Common myeloid progenitor, CD34-positive (primary cell): ENCODE data around the gene PER3.
A peak's percentile ranks its signal among the peaks of the same experiment; 100 is the strongest.

Experiments used
- CTCF ChIA-PET: fragments of 350-600 bp; sonication (Branson Sonifier 250); formaldehyde crosslinking; loops from one replicate; lab custom pipeline; 2021; ENCODE audit warnings: antibody characterized with exemption; lab: Charles Lee
- POLR2A ChIA-PET: fragments of 350-600 bp; sonication (Branson Sonifier 250); formaldehyde crosslinking; loops from one replicate; lab custom pipeline; 2021; ENCODE audit warnings: antibody characterized with exemption; lab: Charles Lee
- DNase-seq, 3 donors: peaks; one replicate each; pipeline versions ENCODE4 v3.0.0 to v3.0.0-alpha.2; 2013
- H3K27ac ChIP-seq, 2 experiments: 1 replicate in 1 of 2; 2 replicates in 1 of 2; pipeline ENCODE4 v1.7.0; 2013; ENCODE audit warnings: inconsistent platforms in 2 of 2, low read length in 2 of 2, mild to moderate bottlenecking in 2 of 2, low read depth in 1 of 2, moderate library complexity in 1 of 2; ENCODE audit not compliant: severe bottlenecking in 2 of 2, insufficient read depth in 1 of 2, poor library complexity in 1 of 2
- H3K27me3 ChIP-seq, 5 experiments: replicated peaks in 2 of 5; 1 replicate in 3 of 5; 2 replicates in 2 of 5; pipeline versions ENCODE4 v1.6.1 to v1.7.0; 2013; ENCODE audit warnings: low read length in 4 of 5, mild to moderate bottlenecking in 2 of 5, moderate library complexity in 2 of 5, inconsistent platforms in 1 of 5; ENCODE audit not compliant: insufficient read depth in 5 of 5, control insufficient read depth in 4 of 5
- H3K36me3 ChIP-seq, 4 experiments: 1 replicate in 2 of 4; 2 replicates in 2 of 4; pipeline versions ENCODE4 v1.6.1 to v1.7.0; 2013; ENCODE audit warnings: low read length in 3 of 4, control low read depth in 1 of 4, mild to moderate bottlenecking in 1 of 4; ENCODE audit not compliant: control insufficient read depth in 4 of 4, insufficient read depth in 4 of 4
- H3K4me1 ChIP-seq, 4 experiments: 1 replicate in 3 of 4; 2 replicates in 1 of 4; pipeline versions ENCODE4 v1.6.1 to v1.7.1; 2013; ENCODE audit warnings: low read length in 3 of 4, mild to moderate bottlenecking in 3 of 4, control low read depth in 1 of 4, inconsistent platforms in 1 of 4, moderate library complexity in 1 of 4; ENCODE audit not compliant: control insufficient read depth in 4 of 4, insufficient read depth in 4 of 4; ENCODE audit errors: control extremely low read depth in 1 of 4
- H3K4me3 ChIP-seq, 7 experiments: 1 replicate in 4 of 7; 2 replicates in 3 of 7; pipeline versions ENCODE4 v1.5.1 to v1.7.0; 2013; ENCODE audit warnings: mild to moderate bottlenecking in 7 of 7, low read length in 6 of 7, moderate library complexity in 6 of 7, inconsistent platforms in 2 of 7, low read depth in 2 of 7, control low read depth in 1 of 7; ENCODE audit not compliant: insufficient read depth in 4 of 7, control insufficient read depth in 1 of 7; ENCODE audit errors: extremely low read depth in 1 of 7
- H3K9me3 ChIP-seq, 5 experiments: 1 replicate in 4 of 5; 2 replicates in 1 of 5; pipeline versions ENCODE4 v1.6.1 to v1.7.1; 2013; ENCODE audit warnings: low read length in 4 of 5, mild to moderate bottlenecking in 2 of 5, inconsistent platforms in 1 of 5, low read depth in 1 of 5, moderate library complexity in 1 of 5; ENCODE audit not compliant: control insufficient read depth in 4 of 5, insufficient read depth in 2 of 5; ENCODE audit errors: control extremely low read depth in 1 of 5
- WGBS: methylation state at CpG from one replicate; pipeline ENCODE4 v1.1.5; 2013; ENCODE audit not compliant: insufficient coverage; 5-methylcytosine and 5-hydroxymethylcytosine counted together

Gene PER3

GRCh38 chr1:7863756-7864328 is 79.8 kb downstream of the PER3 start:
- CTCF ChIA-PET: no interaction called here

GRCh38 chr1:7865978-7866377 is 81.9 kb downstream of the PER3 start:
- Histone ChIP-seq H3K36me3 (no peaks in the 10 kb centered on the region), H3K4me3 (no peak overlapping the region), H3K27me3 (no peaks in the 10 kb centered on the region), H3K9me3 (no peaks in the 10 kb centered on the region), H3K4me1 (no peaks in the 10 kb centered on the region), H3K27ac (no peak overlapping the region)
- DNase-seq: no peak
- POLR2A ChIA-PET: no interaction called here
- 93% methylated on average over 16 of the region's 16 CpGs for WGBS
- CTCF ChIA-PET: no interaction called here

More at GRCh38 chr1:7863756-7864328, 79.8 kb downstream of the PER3 start:
- Histone ChIP-seq H3K36me3 (no peaks in the 10 kb centered on the region), H3K4me3 (no peak overlapping the region), H3K4me1 (no peaks in the 10 kb centered on the region), H3K9me3 (no peaks in the 10 kb centered on the region), H3K27me3 (no peaks in the 10 kb centered on the region), H3K27ac (no peak overlapping the region)
- DNase-seq: no peak
- WGBS: 88% methylated on average over 7 of the region's 17 CpGs
- POLR2A ChIA-PET: no interaction called here

- no peak overlapping the region for H3K27ac ChIP-seq
- H3K27me3 ChIP-seq: peaks cover 0 to 4% (median 0%) of the 10 kb centered on the region in 5 experiments
- H3K36me3 ChIP-seq: no peaks in the 10 kb centered on the region
- H3K4me1 ChIP-seq: no peaks in the 10 kb centered on the region
- H3K4me3 ChIP-seq: no peak overlapping the region
- POLR2A ChIA-PET: no interaction called here
- no peaks in the 10 kb centered on the region for H3K9me3 ChIP-seq
- DNase-seq: peak in 1 of 3 donors; percentile 17
- 69% methylated on average over 9 of the region's 10 CpGs for WGBS
- CTCF ChIA-PET: no interaction called here
Observed at GRCh38 chr1:7868070-7868780, 84.1 kb downstream of the PER3 start.

GRCh38 chr1:7869136-7869920 is 85.2 kb downstream of the PER3 start:
- POLR2A ChIA-PET: no interaction called here
- Histone ChIP-seq H3K27me3 (peaks cover 0 to 4% (median 0%) of the 10 kb centered on the region in 5 experiments), H3K4me3 (no peak overlapping the region), H3K4me1 (no peaks in the 10 kb centered on the region), H3K9me3 (no peaks in the 10 kb centered on the region), H3K27ac (no peak overlapping the region), H3K36me3 (no peaks in the 10 kb centered on the region)
- WGBS: 90% methylated on average over 16 of the region's 16 CpGs
- CTCF ChIA-PET: no interaction called here
- DNase-seq: no peak

- POLR2A ChIA-PET: no interaction called here
- CTCF ChIA-PET: no interaction called here
- Histone ChIP-seq H3K27me3 (peaks cover 0 to 4% (median 0%) of the 10 kb centered on the region in 5 experiments), H3K4me3 (no peak overlapping the region), H3K9me3 (peaks cover 0 to 5% (median 0%) of the 10 kb centered on the region in 5 experiments), H3K36me3 (no peaks in the 10 kb centered on the region), H3K27ac (no peak overlapping the region), H3K4me1 (no peaks in the 10 kb centered on the region)
- no CpG with 5 or more reads among the region's 6 CpGs for whole genome bisulfite sequencing
- DNase-seq: no peak
Observed at GRCh38 chr1:7871136-7871535, 87.0 kb downstream of the PER3 start.

- peaks cover 0 to 4% (median 0%) of the 10 kb centered on the region in 5 experiments for H3K27me3 ChIP-seq
- H3K4me1 ChIP-seq: no peaks in the 10 kb centered on the region
- H3K27ac ChIP-seq: no peak overlapping the region
- DNase-seq: no peak
- ChIA-PET POLR2A (no interaction called here), CTCF (no interaction called here)
- no peak overlapping the region for H3K4me3 ChIP-seq
- H3K36me3 ChIP-seq: no peaks in the 10 kb centered on the region
- WGBS: 90% methylated on average over 8 of the region's 11 CpGs
- peaks cover 0 to 13% (median 7%) of the 10 kb centered on the region in 5 experiments for H3K9me3 ChIP-seq
Observed at GRCh38 chr1:7873801-7874795, 90.0 kb downstream of the PER3 start.
